K562 (cell line): ENCODE measurements around the gene ARHGAP31.

Experiments
- CHD4 ChIP-seq: fragments of 200-600 bp; sonication (generic); IDR thresholded peaks from 3 replicates; pipeline ENCODE4 v1.6.1; 2012; ENCODE audit warnings: low read depth, mild to moderate bottlenecking, mixed read lengths, low read length, inconsistent platforms; ENCODE audit not compliant: insufficient read depth, insufficient replicate concordance, poor library complexity, severe bottlenecking
- CTCF ChIP-seq, 3 experiments: IDR thresholded peaks in 2 of 3; conservative IDR thresholded peaks in 1 of 3; 2 replicates each; pipeline ENCODE4 v1.5.1; 2011 to 2012; ENCODE audit warnings: low read length in 3 of 3, mild to moderate bottlenecking in 3 of 3, control low read depth in 2 of 3, improper control_type of control experiment in 1 of 3, inconsistent platforms in 1 of 3, low read depth in 1 of 3, mixed read lengths in 1 of 3, moderate library complexity in 1 of 3; ENCODE audit not compliant: insufficient read depth in 2 of 3
- FOXA1 ChIP-seq: fragments of 450-650 bp; IDR thresholded peaks from 2 replicates; pipeline ENCODE4 v1.6.1; 2016; ENCODE audit warnings: mild to moderate bottlenecking, borderline replicate concordance
- GTF2F1 ChIP-seq: IDR thresholded peaks from 2 replicates; pipeline ENCODE4 v1.6.1; 2011; ENCODE audit warnings: low read depth, low read length, improper control_type of control experiment
- HDAC2 ChIP-seq: fragments of 450-650 bp; IDR thresholded peaks from 2 replicates; pipeline ENCODE4 v1.6.1; 2016; ENCODE audit warnings: mild to moderate bottlenecking
- HDGF ChIP-seq: fragments of 450-650 bp; IDR thresholded peaks from 2 replicates; pipeline ENCODE4 v1.6.1; 2016
- ID3 ChIP-seq, 2 experiments: fragments of 250-450 bp in 1 of 2; fragments of 450-650 bp in 1 of 2; sonication (Bioruptor Pico) in 1 of 2; IDR thresholded peaks; 2 replicates each; pipeline versions ENCODE4 v1.6.1 to v1.8.0; 2016 to 2021; ENCODE audit warnings: mild to moderate bottlenecking in 2 of 2, moderate library complexity in 2 of 2, missing compliant biosample characterization in 1 of 2, missing genetic modification characterization in 1 of 2
- MEF2A ChIP-seq: IDR thresholded peaks from 2 replicates; pipeline ENCODE4 v1.6.1; 2011; ENCODE audit warnings: low read depth, mild to moderate bottlenecking, low read length, moderate library complexity; ENCODE audit not compliant: control insufficient read depth
- TAF9B ChIP-seq: fragments of 450-650 bp; IDR thresholded peaks from 2 replicates; pipeline ENCODE4 v1.6.1; 2018; ENCODE audit warnings: mild to moderate bottlenecking; ENCODE audit not compliant: partially characterized antibody
- XRCC3 ChIP-seq: fragments of 450-650 bp; IDR thresholded peaks from 2 replicates; pipeline ENCODE4 v1.6.1; 2017; ENCODE audit warnings: mild to moderate bottlenecking, moderate library complexity
- ZBTB7A ChIP-seq: IDR thresholded peaks from 2 replicates; pipeline ENCODE4 v1.6.1; 2011; ENCODE audit warnings: low read depth, mild to moderate bottlenecking, low read length, moderate library complexity, borderline replicate concordance; ENCODE audit not compliant: control insufficient read depth
- ZHX1 ChIP-seq: fragments of 150-350 bp; conservative IDR thresholded peaks from 2 replicates; pipeline ENCODE4 v1.6.1; 2014; ENCODE audit warnings: low read length

DNA sequence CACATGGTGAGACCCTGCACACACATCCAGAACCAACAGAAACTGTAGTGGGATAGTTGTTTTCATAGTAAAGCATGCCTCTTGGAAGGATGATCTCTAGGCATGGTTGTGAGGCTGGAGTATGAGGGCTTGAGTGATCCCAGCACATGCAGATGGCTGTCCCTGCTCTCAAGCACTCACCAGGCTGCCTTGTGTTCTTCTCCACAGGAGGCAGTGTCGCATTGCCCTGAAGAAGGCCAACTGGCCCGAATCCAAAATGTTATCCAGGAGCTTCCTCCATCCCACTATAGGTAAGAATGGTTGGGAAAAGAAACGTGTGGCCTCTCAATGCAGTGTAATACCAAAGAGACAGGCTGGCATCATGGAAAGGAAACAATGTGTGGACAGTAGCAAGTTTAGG, 86.5 kb downstream of the ARHGAP31 start:
- TF ChIP-seq HDAC2 (no peak), GTF2F1 (no peak), HDGF (no peak), ZHX1 (no peak), XRCC3 (no peak), TAF9B (no peak), CHD4 (no peak), ID3 (CRISPR knock-in tag; IDR thresholded peaks at IDR 0.05) (no peak), ID3 (tag; IDR thresholded peaks at IDR 0.05) (no peak), MEF2A (no peak), CTCF (IDR thresholded peaks at IDR 0.05 in 2 of 3, conservative IDR thresholded peaks at IDR 0.05 in 1 of 3; ENCODE audit: insufficient read depth in 2 of 3, low read depth in 1 of 3, low read length in 3 of 3) (peak; percentile 9 to 27 (median 18); a peak in 2 of 6 replicates), FOXA1 (no peak), ZBTB7A (no peak)
